SK-N-MC (cell line): ENCODE results near the gene SPTAN1.

Experiments
- EZH2 ChIP-seq: fragments of 200-600 bp; sonication (generic); IDR thresholded peaks from one replicate; pipeline ENCODE4 v1.6.1; 2017; ENCODE audit warnings: antibody characterized with exemption
- POLR2AphosphoS5 ChIP-seq: IDR thresholded peaks from 2 replicates; pipeline ENCODE4 v1.6.1; 2012; ENCODE audit warnings: mild to moderate bottlenecking, low read depth, low read length, borderline replicate concordance

GRCh38 chr9:128633601-128634000 lies 81.2 kb downstream of the SPTAN1 start:
- no peak for TF ChIP-seq EZH2
- TF ChIP-seq POLR2AphosphoS5, result no peak
